NCI-H2029 treated with DMSO at 0.1 percent for 48 hours (cell line): Measurements from ENCODE around the gene EEF1A2.
"Not testable (repeated sequence)": the region's sequence is repeated elsewhere in the genome, so short reads cannot be mapped to it uniquely, and the experiment has no call there.

Experiments
- DNase-seq: peaks from one replicate; lab custom pipeline; 2025; lab: John Stamatoyannopoulos, UW

Gene EEF1A2

DNA sequence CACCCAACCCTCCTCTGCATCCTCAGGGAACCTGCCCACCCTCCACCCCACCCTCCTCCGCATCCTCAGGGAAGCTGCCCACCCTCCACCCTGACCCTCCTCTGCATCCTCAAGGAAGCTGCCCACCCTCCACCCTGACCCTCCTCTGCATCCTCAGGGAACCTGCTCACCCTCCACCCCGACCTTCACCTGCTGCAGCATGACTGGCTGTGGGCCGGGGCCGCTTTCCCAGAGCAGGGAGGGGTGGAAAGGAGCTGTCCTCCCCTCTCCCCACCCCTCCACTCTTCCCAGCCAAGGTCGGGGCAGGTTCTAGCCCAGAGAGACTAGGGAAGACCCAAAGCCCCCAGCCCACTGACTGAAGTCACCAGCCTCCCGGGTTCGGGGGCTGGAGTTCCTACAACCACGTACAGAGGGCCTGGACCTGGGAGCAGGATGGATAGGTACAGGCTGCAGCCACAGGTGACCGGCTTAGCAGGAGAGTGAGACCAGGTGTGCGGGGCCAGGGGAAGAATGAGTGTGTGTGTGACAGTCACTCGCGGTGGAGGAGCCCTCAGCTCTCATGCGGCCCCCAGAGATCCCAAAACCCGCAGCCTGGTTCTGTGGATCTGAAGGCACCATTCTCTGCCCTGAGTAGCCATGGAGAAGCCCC, 11.6 kb downstream of the EEF1A2 start:
- DNase-seq: no peak

DNA sequence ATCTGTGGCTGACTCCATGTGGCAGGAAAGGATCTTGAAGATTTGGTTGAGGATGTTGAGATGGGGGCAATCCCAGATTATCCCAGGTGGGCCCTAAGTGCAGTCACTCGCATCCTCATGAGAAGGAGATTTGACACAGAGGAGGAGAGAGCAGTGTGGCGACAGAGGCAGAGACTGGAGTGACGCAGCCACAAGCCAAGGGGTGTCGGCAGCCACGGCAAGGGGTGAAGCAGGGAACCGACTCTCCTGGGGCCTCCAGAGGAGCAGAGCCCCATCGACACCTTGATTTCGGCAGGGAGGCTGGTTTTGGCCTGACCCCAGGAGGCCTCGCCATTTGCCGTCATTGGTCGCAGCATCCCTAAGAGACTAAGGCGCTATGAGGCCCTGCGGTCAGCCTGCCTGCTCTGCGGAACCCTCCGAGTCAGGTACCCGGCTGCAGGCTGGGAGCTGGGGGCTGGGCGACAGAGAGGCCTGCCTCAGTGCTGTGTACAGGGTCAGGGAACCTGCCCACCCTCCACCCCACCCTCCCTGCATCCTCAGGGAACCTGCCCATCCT, 12.5 kb downstream of the EEF1A2 start:
- DNase-seq: no peak

DNA sequence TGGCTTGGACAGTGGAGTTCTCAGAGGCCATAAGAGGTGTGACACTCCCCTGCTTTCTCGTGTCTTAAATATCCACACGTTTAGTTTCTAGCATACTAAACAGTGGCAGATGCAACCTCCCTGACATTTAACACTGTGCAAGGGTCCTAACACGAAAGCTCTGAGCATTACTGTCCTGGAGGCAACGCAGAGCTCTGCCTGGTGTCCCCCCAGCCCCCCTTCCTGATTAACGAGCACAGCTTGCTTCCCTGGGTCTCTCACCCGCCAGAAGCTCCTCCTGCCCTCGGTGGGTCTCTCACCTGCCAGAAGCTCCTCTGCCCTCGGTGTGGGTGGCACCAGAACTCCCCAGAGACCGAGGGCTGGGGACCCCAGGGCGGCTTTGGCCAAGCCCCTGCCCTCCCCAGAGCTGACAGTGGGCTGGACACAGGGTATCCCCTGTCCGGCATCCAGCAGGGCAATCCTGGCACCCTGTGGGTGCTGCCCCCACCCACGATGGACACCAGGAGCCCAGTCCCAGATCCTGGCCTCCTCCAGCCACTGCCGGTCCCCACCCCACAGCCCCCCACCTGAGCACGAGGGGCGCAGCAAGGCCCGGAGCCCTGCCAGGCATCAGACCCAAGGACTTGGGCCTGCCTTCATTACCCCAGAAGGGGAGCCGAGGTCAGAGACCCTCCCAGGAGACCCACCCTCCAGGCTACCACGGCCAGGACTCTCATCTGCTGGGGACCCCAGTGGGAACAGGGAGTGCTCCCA, 14.1 kb downstream of the EEF1A2 start:
- DNase-seq: no peak

DNA sequence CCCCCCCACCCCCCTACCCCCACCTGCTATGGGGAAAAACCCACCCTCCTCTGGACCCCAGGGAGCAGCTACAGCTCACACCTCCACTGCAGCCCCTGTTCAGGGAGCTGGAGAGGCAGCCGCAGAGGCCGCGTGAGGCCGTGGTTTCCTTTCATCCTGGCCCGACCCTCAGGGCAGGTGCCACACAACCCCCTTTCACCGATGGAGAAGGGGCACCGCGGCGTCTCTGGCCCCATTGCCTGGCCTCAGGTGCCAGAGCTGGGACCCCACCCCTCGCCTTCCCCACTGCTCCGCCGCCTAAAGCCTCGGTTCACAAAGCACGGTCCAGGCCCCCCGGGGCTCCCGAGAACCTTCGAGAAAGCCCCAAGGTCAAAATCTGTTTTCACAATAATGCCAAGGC, 14.6 kb downstream of the EEF1A2 start:
- no peak for DNase-seq

DNA sequence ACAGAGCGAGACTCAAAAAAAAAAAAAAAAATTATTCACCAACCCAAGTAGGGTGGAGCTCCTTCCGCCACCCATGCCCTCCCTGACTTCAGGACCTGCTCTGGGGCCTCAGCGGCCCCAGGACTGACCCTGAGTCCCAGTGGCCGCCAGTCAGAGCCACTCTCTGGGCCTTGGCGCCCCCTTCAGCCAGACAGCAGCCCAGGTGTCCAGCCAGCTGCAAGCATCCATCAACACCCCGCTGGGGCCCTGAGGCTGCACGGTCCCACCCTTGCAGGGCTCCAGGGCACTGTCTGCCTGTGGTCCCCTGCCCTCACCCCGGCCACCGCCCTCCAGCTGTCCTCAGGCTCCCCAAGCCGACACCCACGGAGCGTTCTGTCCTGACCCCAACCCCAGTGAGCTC, 15.0 kb downstream of the EEF1A2 start:
- no peak for DNase-seq

DNA sequence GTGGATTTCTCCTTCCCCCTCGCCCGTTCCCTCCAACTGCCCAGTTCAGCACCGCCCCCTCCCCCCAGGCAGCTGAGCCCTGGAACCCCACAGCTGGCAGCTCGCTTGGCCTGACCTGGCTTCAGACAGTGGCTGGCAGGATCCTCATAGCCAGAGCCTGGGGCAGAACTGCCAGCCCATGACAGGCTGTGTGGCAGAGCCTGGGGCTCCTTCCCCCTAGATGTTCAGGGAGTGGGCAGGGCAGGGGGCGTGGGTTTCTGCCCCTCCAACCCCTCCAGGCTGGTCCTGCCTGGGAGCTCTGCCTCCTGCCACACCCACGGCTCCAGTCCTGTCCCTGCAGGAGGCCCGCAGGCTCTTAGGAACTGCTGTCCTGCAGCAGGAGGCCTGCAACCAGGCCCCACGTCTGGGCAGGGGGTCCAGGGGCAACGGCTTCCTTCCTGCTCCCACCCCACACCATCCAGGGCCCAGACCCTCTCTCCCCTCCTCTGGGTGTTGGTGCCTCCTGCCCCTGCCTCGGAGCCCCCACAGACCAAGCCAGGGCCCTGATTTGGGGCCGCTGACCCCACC, 16.8 kb downstream of the EEF1A2 start:
- DNase-seq: no peak

DNA sequence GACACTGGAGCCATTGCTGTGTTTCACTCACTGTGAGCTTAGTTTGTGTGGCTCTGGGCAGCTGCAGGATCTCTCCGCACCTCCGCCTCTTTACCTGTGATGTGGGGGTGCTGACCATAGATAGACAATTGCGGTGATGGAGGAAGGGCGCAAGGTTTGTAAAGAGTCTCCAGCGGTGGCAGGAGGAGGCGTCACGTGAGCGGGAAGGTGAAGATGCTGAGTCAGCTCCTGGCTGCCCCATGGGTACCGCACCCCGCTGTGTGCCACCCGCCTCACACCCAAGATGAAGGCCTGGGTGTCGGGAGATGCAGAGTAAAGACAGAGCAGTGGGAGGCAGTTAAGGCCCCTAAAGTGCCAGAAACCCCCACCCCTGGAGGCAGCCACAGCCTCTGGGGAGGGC, 17.4 kb downstream of the EEF1A2 start:
- DNase-seq: no peak

DNA sequence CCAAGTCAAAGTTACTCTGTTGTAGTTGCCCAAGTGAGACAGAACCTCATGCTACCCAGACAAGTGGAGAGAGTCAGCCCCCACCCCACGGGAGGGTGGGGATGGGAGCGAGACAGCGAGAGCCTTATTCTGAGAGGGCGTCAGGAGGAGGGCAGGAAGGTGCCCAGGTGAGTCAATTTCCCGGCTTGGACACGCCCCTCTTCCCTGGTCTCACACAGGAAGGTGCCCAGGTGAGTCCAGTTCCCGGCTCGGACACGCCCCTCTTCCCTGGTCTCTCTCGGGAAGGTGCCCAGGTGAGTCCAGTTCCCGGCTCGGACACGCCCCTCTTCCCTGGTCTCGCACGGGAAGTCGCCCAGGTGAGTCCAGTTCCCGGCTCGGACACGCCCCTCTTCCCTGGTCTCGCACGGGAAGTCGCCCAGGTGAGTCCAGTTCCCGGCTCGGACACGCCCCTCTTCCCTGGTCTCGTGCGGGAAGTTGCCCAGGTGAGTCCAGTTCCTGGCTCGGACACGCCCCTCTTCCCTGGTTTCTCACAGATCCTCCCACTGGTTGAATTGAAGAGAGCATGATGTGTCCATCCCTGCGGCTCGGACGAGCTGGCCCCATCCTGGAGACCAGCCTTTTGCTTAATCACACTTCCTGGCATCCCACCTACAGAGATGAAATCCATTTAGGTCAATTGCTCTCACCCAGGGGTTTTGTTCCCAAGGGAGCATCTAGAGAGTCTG, 19.0 kb downstream of the EEF1A2 start:
- not testable (repeated sequence) for DNase-seq

DNA sequence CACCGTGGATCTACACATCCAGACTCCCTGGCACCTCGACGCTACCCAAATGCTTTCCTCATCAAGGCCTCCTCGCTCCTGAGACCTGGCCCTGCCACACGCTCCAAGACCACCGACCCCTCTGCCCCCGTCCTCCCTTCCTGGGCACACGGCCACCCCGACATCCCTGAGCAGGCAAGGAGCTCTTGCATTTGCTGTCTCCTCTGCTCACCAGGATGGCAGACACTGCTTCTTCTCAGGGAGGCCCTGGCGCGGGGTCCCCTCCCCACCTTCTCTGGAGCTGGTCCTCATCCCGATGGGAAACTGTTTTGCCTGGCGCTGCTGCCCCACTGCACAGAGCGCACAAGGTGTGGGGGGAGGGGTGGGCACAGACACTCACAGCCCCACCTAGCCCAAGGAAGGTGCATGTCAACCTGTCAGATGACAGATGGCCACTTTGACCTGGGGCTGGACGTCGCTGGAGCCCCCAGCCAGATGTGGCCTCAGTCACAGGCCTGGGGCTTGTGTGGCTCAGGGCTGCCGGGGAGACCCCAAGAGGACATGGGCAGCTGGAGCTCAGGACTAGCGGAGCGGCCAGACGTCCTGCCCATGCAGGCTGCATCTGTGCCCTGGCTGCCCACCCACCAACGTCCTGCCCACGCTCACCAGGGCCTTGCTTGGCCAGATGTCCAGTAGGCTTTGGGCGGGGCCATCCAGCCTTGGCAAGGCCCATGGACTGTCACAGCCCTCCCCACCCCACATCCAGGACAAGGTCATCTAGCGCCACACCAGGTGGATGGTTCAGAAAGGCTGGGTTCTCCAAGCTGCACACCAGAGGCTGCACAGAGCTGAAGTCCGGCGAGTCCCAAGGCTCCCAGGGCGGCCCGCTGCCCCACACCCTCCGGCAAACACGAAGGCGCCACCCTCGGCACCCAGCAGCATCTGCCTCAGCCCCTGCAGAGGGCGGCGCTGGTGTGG, 20.3 kb downstream of the EEF1A2 start:
- DNase-seq: no peak

DNA sequence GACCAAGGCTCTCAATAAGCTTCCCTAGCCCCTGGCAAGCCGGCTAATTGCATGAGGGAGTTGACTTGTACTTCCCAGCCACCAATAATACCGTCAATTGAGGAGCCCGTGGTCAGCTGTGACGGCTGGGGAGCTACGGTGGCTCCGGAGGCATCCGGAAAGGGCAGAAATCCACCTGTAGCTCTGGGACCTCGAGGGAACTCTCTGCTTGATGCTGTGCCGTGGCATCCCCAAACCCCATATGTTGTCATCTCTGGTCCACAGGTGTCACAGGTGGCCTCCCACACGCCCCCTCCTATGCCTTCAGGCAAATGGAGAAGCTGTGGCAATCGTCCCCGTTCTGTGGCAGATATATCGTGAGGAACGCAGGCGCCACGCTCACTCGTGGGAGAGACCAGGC, 20.9 kb downstream of the EEF1A2 start:
- no peak for DNase-seq

DNA sequence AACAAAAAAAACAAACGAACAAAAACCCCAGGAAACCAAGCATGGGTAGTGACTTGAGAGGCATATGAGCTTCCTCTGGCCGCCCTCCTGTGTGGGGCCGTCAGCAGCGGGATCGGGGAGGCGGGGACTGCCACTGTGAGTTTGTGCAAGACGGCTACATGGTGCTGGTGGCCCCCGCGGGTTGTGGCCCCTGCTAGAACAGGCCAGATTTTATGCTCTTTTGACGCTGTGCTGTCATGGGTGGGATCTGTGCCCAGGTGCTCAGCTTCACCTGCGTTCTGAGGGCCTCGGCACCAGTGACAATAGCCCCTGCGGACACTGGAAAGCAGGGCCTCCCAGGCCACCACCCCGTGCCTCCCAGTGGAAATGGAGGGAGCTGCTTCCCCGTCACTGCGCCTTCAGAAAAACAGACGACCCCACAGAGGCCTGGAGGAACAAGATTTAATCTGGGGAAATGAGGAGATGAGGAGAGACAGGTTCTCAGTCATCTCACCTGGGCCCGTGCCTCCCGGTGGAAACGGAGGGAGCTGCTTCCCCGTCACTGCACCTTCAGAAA, 21.7 kb downstream of the EEF1A2 start:
- DNase-seq: no peak

DNA sequence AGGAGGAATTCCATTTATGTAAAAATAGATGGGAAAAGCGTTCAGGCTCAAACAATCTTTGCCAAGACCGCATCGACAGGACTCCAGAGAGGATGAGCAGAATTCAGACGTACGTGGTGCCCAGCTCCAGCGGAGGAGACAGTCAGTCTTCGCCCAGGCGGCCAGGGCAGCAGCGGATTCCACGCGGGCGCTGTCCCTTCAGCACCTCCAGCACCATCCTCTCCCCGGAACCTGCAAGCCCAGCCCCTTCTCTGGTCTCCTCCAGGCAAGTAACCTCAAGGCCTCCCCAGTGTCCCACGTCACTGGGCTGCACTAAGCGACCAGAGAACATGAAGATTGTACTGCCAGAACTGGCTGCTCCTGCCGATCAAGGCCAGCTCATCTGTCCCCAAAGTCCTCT, 23.7 kb downstream of the EEF1A2 start:
- no peak for DNase-seq

DNA sequence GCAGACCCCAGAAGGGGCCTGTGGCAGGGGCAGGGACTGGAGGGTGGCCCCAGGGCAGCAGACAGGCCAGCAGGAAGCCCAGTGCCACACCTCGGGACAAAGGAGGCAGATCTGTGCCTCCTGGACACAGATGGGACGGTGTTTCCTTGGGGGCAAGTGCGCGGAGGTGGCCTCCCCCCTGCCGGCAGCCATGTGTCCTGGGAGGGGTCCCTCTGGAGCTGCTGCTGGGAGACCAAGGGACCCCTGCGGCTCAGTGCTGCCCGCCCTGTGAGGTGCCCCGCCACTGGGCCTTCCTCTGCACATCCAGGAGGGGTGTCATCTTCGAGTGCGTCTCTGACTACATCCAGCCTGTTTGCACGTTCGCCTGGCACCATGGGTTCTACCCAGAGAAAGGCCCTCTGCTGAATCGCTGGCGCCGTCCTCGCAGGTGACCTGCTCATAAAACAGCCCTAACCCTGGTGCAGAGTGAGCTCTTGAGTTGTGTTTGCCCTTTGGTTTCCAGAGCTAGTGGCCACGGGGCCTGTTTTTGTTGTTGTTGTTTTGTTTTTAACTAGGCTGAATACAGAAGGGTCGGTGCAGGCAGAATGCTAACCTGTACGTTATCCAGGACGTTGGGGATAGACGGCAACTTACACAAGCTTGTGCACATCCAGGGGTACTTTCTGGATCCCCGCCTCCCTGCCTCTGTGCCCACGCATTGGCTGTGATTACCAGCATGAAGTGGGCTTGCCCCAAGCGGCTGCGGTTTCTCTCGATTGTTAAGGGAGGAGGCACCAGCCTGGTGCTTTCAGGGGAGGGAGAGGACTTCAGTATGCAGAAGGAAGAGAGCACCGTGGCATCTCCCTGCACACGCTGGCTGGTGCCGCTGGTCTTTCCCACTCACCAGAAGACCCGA, 25.1 kb downstream of the EEF1A2 start:
- DNase-seq: no peak

DNA sequence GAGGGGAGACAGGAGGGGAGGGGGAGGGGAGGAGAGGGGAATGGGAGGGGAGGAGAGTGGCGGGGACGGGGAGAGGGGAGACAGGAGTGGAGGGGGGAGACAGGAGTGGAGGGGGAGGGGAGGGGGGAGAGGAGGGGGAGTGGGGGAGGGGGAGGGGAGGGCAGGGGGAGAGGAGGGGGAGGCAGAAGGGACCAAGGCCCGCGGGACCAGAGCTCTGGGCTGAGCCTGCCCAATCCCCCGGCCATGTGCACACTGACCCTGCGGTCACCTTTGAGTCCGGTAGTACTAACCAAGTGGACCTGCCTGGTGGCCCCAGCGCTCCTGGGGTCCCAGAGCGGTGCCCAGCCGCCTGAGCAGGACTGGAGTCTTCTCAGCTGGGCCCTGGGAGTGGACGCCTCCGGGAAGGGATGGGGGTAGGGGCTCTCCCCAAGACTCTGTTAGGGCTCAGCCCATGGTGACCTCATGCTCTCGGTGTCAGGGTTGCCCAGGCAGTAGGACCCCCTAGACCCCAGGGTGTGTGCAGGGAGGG, 26.0 kb downstream of the EEF1A2 start:
- no peak for DNase-seq

DNA sequence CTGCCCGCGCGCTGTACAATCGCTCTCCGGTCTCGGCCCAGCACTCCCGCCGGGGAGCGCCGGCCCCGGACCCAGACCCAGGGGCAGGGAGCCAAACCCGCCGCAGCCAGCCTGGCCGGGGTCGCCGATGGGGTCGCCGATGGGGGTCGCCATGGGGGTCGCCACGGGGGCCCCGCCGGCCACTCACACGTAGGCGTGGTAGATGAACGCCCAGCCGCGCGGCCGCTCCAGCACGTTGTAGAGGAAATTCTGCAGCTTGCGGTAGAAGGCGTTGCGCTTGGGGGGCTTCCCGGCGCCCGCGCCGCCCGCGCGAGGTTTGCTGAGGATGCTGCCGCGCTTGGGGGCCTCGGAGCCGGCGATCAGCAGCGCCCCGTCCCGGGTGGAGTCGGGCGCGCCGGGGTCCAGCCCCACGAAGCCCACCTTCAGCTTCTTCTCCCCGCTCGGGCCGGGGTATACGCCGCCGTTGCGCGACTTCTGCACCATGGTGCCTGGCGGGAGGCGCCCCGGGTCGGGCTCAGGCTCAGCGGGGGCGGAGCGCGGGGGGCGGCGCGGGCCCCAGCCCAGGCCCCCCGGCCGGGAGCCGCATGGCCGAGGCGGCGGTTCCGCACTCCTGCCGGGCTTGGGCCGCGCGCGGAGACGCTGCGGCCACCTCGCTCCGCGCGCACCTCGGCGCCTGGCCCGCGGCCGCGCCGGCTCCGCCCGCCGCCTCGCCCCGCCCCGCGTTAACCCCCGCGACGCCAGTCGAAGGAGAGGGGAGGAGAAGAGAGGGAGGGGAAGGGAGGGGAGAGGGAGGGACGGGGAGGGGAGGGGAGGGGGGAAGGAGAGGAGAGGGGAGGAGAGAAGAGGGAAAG, 26.7 kb downstream of the EEF1A2 start, which contains the start of gene KCNQ2:
Gene KCNQ2, minus strand, starts transcription at position 675 of the 851 bp plus-strand sequence. Its CDS starts 192 bp downstream, at position 483.
- no peak for DNase-seq

DNA sequence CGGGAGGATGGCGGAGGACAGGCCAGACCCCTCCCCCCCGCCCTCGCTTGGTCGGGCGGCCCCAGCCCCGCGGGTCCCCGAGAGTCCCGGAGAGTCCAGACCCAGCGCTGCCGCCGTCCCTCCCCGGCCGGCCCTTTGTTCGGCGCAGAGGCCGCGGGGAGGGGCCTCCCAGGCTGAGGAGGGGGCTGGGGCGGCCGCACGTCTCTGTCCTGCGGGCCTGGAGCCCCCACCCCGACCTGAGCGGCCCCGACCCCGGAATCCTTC, 27.2 kb downstream of the EEF1A2 start:
- DNase-seq: no peak

DNA sequence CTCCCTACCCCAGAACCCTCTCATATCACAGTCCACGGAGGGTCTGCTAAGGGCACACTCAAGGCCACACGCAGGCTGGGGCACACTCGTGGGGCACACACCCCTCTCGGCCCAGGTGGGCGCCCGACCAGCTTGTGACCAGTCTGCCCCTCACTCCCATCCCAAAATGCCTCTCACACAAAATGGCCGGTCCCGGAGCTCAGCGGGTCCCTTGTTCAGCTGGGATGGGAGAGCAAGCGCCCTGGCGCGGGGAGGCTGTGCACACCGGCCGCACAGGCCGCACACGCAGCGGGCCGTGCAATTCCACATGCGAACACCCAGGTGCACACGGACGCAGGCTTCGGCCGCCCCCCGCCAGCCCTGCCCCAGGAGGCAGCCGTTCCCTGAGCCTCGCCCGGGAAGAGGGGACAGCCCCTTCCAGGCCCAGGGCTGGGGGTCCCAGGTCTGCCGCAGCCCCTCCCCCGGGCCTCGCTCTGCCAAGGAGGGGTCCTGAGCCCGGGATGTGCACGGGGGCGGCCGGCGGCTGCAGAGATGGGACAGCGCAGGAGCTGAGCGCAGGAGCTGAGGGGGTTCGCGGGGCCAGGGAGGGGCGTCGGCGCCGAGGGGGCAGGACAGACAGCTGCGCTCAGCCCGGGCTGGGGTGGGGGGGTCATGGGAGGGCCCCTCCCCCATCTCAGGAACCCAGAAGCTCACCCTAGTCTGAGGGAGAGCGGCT, 27.7 kb downstream of the EEF1A2 start:
- no peak for DNase-seq

DNA sequence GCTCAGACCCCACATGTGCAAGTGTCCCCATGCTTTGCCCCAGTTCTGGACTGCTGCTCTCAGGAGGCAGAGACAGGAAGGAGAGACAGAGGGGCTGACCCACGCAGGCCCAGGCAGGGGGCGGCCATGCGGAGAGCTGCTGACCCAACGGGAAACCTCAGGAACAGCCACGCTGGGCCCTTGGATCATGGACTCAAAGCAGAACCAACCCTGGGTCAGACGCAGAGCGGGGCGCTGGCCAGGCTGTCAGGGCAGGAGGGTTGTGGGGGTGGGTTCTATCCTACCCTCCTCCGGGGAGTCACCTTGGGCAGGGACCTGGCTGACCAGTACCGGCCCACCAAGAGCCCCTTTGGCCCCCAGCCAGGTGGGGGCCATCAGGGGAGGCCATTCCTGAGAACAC, 28.5 kb downstream of the EEF1A2 start:
- no peak for DNase-seq
